ENCODE results near the gene LYRM4. TPM values are rescaled to one million over a fixed set of nuclear protein-coding genes. Genes with fewer than 3 reads are reported as not detected.

The LYRM4 gene
- total and polyA plus RNA-seq, 9 of the 15 experiments (the other 6 are each of a cell fraction or from before 2014, with no cell fraction given) = 24.2 to 69.4 (median 41.8) TPM

DNA sequence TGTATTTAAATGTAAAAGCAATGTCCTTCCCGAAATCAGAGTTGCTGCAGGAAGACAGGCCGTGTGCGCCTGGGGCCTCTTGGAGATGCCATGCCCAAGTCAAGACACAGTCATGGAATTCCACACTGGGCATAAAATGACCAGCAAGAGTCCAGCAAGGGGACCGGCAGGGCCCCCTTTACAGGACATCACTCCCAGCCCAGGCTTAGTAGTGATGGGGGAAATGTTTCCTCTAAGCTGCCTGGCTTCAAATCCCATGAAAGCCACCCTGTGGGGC, 177.5 kb downstream of the LYRM4 start:
- Histone ChIP-seq H3K27ac (ENCODE audit: extremely low read depth, low read depth, low read length) (no peak overlapping the region), H3K27me3 (ENCODE audit: control insufficient read depth in 2 of 2, insufficient read depth in 2 of 2, low read length in 2 of 2) (peaks cover 17 to 39% of the 10 kb centered on the region in 2 experiments; a peak in 3 of 5 replicates), H3K4me2 (ENCODE audit: insufficient read depth, low read length) (no peak overlapping the region), H3K9ac (ENCODE audit: insufficient read depth in 1 of 2, low read depth in 2 of 2, low read length in 2 of 2) (no peak overlapping the region), H4K20me1 (replicated peaks; ENCODE audit: control insufficient read depth, insufficient read depth, low read length) (no peaks in the 10 kb centered on the region), H3K36me3 (ENCODE audit: control insufficient read depth, insufficient read depth, low read length) (no peaks in the 10 kb centered on the region), H3K9me3 (replicated peaks; ENCODE audit: control insufficient read depth, insufficient read depth, low read depth, low read length) (no peaks in the 10 kb centered on the region), H2AFZ (ENCODE audit: low read depth, low read length) (no peak overlapping the region), H3K4me3 (no peak overlapping the region), H3K79me2 (ENCODE audit: control insufficient read depth, insufficient read depth, low read length) (no peaks in the 10 kb centered on the region), H3K9me1 (ENCODE audit: control insufficient read depth, insufficient read depth, low read length) (no peaks in the 10 kb centered on the region), H3K4me1 (replicated peaks in 1 of 2; ENCODE audit: control insufficient read depth in 2 of 2, insufficient read depth in 2 of 2, low read length in 2 of 2) (peaks cover 5 to 23% of the 10 kb centered on the region in 2 experiments; a peak in 3 of 5 replicates)
- no peak for FAIRE-seq
- ChIA-PET CTCF (ENCODE audit: low intra/inter-chr PET ratio) (no interaction called here), POLR2A (interaction anchor here (0.6 kb wide), 1 partner anchor 855 kb away, joined by 3 read pairs; no protein-coding TSS in a partner anchor)
- WGBS (ENCODE audit: insufficient coverage, low coverage, missing lambda C conversion rate) = 46% methylated on average over 4 of the region's 4 CpGs
- DNase-seq (ENCODE audit: extremely low read depth in 1 of 4, low spot score in 3 of 4) = no peak
- TF ChIP-seq UBTF (IDR thresholded peaks at IDR 0.05; ENCODE audit: borderline replicate concordance in 1 of 2, low read depth in 2 of 2, low read length in 2 of 2) (no peak), ZNF561 (CRISPR knock-in tag; conservative IDR thresholded peaks at IDR 0.05) (no peak), ESRRA (IDR thresholded peaks at IDR 0.05; ENCODE audit: borderline replicate concordance, low read depth) (no peak), MEF2A (IDR thresholded peaks at IDR 0.05; ENCODE audit: control insufficient read depth, low read depth, low read length) (no peak)
- BruUV-seq (replicated peaks) = no TSS peak
- ATAC-seq = no peak
- intact Hi-C loops (cut with micrococcal nuclease) (no loop called here), in situ Hi-C loops (cut with MboI) (no loop called here)

All from K562 (cell line).